Nucleus accumbens (tissue), 56 donors: ENCODE results near the gene SLC12A2.
A peak's percentile ranks its signal among the peaks of the same experiment; 100 is the strongest.

Experiments
- DNase-seq, 56 donors: peaks; one replicate each; lab custom pipeline; 2025; lab: John Stamatoyannopoulos, UW

Gene SLC12A2

DNA sequence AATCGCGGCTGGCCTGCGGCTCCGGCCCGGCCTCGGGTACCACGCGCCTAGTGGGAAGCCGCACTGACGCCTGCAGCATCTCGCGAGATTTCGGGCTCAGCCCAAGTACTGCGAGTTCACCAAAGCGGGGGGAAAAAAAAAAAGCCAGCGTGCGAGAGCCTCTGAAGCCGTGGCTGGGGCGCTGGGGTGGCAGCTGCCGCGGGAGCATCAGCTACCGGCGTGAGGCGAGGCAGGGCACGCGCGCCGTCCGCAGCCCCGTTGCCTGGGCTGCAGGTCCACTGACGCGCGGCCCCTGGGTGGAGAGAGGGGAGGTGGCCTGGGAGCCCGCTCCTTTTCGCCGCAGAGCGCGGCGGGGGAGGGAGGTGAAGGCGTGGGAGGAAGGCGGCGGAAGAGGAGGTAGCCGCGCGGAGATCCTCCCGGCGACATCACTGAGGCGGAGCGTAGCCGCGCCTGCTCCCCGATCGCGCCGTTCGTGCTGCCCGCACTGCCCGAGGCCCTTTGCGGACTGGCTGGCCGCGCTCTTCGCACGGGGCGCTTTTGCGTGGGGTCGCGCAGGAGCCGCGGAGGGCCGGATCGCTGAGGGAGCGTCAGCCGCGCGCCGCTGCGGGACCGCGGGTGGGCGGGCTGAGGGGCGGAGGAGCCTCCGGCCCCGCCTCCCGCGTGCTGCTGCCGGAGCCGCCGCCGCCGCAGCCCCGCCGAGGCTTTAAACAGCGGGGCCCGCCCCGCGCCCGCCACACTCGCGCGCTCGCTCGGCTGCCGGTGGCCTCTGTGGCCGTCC is at the start of gene SLC12A2:
Gene SLC12A2 (plus strand): TSS at position 734 of the 778 bp plus-strand sequence. CDS start 189 bp downstream, outside the sequence.
- peak in 55 of 56 donors; percentile 59 to 98 (median 89) for DNase-seq

DNA sequence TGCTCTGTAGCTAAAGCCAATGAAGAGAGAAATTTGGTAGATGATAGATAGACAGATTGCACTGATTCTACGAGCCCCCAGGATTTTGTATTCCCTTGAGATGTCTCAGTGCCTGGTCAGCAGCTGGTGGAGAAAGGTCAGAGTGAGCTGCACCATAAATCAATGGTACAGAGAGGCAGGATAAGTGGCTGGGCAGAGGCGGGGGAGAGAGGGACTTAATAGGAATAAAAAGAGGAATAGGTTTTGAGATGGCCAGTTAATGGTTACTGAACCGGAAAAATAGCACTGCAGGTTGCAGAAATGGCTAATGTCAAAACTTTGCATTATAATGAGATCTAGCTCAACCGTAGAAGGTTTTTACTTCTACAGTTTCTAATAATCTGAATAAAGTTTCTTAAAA is 47.9 kb upstream of the SLC12A2 start:
- no peak for DNase-seq

DNA sequence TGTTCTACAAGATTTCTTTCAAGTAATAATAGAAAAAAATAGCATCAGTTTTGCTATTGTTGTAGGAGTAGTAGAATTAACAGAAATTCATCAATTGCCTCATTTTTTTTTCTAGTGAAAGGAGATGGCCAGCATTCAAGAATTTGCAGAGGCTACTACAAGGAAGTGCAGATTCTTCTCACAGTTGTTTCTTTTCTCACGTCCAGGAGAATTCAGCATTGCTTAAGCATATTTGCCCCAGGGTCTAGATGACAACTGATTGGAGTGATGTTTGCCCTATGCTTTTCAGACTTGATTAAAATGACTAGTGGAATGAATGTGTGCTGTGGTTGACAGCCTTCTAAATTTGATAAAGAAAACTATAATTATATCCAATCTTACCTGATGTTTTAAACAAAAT is 46.6 kb upstream of the SLC12A2 start:
- no peak for DNase-seq

DNA sequence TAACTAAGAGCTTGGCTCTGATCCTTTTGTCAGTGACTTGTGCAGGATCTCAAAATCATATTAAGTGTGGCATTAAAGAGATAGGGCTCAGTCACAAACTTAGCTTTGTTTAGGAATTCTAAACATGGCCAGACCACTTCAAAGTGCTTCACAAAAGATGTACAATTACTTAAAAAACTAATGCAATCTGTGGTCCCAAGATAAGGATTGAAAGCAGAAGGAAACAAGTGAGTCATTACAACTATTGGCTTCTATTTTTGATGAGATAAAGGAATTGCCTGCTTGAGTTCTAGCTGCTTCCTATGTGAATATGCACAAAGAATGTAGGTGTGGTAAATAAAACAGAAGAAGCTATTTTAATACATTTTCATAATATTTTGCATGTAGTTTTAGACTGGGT is 44.9 kb upstream of the SLC12A2 start:
- DNase-seq: no peak

DNA sequence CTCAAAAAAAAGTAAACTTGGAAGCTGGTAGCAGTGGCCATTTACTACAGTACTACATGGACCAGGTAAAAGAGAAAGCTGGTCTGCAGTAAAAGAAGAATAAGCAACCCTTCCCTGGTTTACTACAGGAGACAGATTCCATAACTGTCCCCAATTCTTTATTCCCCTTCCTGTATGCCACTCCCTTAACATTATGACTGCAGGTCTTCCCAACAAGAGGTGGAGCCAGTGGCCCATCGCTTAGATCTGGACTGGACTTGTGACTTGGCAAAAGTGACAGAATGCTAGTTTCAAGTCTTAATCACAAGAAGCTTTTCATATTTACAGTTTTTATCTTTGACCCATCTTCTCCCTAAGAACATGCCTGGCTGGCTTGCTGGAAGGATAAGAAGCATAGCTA is 42.6 kb upstream of the SLC12A2 start:
- DNase-seq: no peak

DNA sequence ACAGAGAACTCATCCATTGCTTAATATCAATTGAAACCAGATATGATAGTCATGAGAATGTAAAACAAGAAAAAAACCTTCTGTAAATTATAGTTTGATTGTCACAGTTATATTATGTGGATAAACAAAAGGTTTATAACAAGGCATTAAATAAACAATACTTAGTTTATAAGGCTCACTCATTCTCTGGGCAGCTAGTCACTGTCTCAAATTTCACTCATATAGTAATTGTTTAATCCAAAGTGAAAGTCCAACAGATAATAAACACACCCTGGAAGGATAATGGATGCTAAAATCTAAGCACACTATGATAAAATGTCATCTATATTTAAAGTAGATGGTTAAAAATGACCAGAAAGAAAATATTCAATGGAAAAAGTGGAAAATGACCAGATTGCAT is 30.8 kb upstream of the SLC12A2 start:
- DNase-seq: no peak

DNA sequence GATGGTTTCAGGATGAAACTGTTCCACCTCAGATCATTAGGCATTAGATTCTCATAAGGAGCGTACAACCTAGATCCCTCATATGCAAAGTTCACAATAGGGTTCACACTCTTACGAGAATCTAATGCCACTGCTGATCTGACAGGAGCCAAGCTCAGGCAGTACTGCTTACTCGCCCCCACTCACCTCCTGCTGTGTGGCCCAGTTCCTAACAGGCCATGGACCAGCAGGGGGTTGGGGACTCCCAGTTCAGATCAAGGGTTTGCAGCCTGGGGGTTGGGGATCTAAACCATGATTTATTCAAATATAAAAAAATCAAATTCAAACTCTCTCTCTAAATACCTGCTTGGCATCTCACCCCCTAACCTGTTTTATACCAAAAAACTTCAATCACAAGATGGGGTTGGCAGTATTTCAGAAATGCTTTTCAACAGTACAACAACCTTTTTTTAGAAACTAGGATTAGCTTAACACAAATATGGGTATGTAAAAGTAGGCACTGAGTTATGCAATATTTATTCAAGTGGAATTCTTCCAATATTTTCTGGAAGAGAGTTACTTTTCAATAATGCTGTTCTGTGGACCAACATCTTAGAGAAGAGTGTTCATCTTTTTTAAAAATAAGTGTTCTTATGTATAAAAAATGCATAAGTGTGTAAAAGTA is 30.1 kb upstream of the SLC12A2 start:
- no peak for DNase-seq

DNA sequence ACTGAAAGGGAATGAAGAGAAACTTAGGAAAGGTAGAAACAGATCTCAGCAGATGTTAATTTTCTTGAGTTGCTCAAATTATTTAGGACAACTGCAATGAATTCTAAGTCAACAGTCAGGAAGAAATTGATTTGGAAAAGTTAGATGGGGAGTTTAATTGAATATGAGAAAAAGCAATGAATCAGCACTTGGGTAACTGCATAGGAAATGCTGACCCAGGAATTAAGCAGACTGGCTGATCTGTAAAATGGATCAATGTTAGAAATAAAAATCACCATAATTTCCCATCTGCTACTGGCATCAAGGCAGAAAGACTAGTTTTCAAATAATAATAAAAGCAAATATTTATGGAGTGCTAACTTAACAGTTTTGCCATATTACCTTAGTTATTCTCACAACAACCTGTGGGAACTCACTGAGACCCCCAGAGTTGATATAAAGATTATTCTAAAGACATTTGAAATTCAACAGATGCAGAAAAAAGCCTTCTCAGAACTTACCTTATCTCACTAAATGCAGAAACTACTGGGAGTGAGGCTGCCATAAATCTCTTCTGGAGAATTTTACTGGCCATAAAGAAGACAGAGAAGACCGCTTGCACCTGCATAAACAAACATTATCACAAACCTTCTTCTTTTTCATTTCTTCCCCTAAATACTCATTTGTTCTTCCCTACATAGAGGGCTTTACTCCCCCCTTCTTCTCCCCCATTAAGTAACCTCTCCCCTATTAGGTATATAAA is 22.8 kb upstream of the SLC12A2 start:
- DNase-seq: no peak

DNA sequence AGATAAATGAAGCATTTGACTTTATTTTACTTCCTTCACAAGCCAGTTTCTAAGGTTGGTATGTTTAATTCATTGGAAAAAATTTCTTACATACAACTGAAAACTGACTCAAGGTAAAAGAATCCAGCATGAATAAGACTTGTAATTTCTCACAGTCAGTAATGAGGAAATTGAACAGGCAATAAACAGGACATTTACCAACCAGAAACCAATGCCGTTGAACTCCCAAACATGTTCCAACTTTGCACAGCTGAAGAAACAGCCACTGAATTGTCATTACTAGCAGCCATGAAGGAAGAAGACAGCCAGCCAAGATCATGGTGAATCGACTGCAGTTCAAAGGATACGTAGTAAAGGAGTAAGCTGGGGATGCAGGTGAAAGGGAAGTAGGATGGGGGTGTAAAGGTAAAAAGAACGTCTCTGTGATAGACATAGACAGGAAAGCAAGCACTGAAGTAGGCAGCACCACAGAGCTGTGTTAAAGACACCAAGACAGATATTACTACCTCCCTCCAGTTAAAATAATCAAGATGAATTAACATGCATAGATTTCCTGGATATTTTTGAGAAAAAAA is 21.3 kb upstream of the SLC12A2 start:
- DNase-seq: no peak

DNA sequence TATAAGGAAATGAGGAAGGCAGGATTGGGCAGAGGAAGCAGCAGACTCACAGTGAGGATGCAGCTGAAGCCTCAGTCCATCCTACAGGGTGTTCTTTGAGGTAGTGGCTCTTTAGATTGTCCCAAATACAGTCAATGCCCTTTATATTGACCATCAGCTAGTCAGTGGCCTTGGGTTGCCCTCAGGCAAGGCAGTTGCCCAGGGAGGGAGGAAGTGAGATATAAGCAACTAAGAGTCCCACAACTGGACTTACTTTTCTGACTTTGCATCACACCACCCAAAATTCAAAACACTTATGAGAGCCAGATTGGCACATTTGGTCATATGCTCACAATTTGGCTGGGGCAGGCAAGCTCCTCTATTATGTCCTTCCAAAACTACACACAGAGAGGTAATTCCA is 9.4 kb upstream of the SLC12A2 start:
- DNase-seq: no peak

DNA sequence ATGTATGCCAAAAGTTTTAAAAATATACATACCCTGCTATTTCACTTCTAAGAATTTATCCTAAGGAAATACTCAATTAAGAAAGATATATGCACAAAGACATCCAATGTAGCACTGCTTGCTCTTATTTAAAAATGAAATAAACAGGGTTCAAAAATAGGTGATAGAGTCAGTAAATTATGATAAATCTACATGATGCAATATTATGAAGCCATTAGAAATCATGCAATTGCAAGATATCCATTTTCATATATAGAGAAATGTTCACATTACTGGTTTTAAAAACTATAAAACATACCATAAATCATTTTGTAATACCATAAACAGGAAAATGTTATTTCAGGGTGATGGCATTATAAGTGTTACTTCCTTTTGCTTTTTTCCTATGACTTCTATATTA is 8.6 kb upstream of the SLC12A2 start:
- DNase-seq: no peak

DNA sequence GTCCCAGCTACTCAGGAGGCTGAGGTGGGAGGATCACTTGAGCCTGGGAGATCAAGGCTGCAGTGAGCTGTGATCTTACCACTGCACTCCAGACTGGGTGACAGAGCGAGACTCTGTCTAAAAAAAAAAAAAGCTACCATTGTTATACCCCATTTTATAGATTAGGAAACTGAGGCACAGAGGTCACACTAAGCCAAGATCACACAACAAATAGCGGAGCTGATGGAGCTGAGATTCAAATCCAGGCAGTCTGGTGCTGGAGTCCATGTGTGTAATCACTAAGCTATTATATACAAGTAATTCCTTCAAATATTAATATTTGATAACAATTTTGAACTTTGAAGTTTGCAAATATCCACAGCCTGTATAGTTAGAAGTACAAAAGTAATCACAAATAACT is 6.0 kb upstream of the SLC12A2 start:
- no peak for DNase-seq

DNA sequence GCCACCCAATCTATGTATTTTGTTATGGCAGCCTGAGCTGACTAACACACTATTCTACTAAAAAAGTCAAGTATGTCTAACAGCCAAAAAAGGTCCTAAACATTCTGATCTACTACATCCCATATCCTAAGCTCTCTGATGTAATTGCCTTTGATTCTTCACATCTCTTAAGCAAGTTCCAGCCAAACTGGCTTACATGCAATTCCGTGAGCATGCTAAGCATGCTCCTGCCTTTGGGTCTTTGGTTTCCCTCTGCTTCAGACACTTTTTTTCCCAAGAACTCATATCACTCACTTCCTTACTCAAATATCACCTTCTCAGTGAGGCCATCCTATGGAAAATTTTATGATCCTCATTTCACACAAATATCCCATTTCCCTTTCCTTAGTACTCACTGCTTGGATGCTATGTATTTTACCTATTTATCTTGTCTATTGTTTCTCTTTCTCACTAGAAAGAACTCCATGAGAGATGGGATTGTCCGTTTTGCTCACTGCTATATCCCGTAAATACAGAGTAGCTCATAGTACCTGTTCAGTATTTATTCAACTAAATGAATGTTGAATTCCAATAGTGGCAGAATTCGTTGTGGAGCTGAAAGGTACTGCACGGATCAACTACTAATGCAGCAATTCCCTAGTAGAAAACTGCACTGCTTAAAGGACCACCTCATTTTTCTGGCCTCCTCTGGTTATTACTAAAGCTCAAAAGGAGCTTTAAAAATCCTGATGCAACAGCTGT is 2.3 kb upstream of the SLC12A2 start:
- DNase-seq: no peak

DNA sequence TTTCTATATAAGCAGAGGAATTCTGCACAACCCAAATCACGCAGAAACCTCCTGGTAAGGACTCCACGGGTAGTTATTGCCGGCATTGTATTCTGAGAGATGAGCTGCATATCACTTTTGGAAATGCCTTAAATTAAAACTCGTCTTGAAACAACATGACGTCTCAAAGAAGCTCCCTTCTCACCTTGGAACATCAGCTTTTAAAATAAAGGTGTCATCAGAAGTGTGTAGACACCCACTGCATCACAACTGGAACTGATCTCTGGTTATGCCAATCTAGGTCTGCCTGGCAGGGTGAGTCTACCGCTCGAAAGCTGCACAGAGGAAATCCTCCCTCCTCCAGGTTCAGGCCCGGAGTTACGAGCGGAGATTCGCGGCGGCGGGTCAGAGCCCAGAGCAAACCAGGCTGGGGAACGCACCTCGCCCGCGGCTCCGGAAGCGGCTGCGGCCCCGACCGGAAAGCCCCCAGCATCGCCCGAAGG is 974 bp upstream of the SLC12A2 start:
- DNase-seq: peak in 1 of 56 donors; percentile 61

DNA sequence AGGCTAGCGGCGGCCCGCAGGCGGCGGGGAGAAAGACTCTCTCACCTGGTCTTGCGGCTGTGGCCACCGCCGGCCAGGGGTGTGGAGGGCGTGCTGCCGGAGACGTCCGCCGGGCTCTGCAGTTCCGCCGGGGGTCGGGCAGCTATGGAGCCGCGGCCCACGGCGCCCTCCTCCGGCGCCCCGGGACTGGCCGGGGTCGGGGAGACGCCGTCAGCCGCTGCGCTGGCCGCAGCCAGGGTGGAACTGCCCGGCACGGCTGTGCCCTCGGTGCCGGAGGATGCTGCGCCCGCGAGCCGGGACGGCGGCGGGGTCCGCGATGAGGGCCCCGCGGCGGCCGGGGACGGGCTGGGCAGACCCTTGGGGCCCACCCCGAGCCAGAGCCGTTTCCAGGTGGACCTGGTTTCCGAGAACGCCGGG is 253 bp downstream of the SLC12A2 start:
- DNase-seq: peak in 7 of 56 donors; percentile 42 to 81 (median 58)

DNA sequence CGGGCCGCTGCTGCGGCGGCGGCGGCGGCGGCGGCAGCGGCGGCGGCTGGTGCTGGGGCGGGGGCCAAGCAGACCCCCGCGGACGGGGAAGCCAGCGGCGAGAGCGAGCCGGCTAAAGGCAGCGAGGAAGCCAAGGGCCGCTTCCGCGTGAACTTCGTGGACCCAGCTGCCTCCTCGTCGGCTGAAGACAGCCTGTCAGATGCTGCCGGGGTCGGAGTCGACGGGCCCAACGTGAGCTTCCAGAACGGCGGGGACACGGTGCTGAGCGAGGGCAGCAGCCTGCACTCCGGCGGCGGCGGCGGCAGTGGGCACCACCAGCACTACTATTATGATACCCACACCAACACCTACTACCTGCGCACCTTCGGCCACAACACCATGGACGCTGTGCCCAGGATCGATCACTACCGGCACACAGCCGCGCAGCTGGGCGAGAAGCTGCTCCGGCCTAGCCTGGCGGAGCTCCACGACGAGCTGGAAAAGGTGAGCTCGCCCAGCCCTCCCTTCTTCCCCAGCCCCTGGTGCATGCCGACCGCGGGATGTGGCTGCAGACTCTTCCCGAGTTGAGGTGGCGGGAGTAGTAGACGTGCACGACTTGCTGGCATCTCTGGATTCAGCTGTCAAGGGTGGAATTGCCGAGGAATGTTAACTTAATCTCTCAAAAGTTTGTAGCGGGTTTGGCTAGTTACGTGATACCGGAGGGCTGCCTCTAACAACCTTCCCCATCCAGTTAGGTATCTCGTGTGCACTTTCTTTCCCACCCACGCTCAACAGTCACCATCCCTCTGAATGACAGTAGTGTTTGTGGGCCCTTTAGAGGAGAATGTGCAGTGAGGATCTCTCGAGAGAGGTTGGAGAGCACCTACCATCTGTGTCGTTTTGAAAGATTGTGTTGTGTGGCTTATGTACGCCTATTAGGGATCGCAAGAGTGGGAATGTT is 932 bp downstream of the SLC12A2 start:
- DNase-seq: peak in 34 of 56 donors; percentile 8 to 58 (median 36)

DNA sequence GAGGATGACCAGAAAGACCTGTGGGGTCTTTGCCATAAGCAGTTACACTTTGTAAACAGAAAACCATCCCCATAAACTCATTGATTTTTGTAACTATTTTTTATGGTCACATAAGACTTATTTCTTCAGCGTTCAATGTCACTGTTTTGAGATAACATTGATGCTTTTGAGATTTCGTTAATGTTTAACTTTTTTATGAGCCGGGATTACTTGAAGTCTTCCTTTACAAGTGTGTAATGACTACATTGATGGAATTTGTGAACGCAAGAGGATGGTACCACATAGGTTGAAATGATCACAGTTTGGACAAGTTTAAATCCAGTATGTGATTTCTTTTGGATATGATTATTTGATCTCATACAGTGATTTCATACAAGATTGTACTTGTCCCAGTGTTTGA is 1.8 kb downstream of the SLC12A2 start:
- no peak for DNase-seq

DNA sequence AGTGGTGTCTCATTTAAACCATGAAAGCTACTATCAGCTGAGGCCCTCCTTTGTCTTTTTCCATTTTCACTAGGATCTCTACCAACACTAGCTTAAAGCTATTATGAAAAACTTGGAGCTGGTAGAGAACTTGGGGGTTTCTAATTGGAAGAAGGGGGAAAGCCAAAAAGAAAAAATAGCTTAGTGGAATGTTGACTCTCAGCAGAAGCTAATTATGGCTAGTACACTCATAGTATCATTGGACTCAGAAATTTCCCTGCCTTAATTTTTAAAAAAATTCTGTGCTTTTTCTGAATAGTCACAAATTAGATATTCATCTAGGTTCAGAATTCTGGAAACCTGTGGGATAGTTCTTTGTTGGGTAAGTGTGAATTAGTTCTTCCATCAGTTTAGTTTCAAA is 8.0 kb downstream of the SLC12A2 start:
- no peak for DNase-seq

DNA sequence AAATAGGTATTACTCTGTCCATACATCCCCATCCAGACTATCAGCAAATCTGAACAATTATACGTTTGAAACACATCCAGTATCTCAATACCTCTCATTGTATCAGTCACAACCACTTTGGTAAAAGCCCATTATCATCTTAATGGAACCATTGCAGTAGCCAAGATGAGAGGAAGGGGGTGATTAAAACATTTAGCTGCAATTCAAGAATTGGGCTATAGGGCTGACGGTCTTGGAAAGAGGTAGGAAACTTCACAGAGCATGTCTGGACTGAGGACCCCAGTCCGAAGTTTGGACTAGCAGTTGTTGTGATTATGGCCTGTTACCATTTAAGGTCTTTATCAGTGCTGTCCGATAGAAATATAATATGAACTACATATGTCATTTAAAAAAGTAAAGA is 8.6 kb downstream of the SLC12A2 start:
- DNase-seq: no peak
